ENCODE data around the gene ATXN7L3.

ATXN7L3 gene

DNA sequence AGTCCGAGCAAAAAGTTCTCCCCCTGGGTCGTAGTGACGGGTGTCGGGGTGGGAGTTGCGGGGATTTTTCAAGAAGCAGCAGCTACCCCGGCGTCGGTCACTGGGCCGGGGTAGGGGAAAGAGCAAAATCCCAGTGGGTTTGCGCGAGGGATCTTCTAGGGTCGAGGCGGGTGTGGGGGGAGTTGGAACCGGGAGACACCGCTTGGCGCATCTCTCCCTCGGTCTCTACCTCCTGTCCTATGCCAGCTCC lies 22.1 kb upstream of the ATXN7L3 start:
- Histone ChIP-seq H3K9me2 (replicated peaks; ENCODE audit: insufficient read depth, low read length) (no peaks in the 10 kb centered on the region), H3K9ac (ENCODE audit: low read length) (peak overlapping the region; percentile 93), H3K79me2 (ENCODE audit: insufficient read depth, low read length) (peaks cover 21% of the 10 kb centered on the region)

GRCh38 chr17:44221084-44221861 lies 21.6 kb upstream of the ATXN7L3 start:
- Histone ChIP-seq H3K4me2 (ENCODE audit: low read depth, low read length, poor library complexity, severe bottlenecking) (peak overlapping the region; percentile 83), H3F3A (ENCODE audit: insufficient read depth) (peaks cover 19% of the 10 kb centered on the region), H3K4me3 (ENCODE audit: insufficient read depth, low read length, poor library complexity, severe bottlenecking) (peak overlapping the region; percentile 66), H3K27me3 (ENCODE audit: low read length) (no peaks in the 10 kb centered on the region), H2AFZ (ENCODE audit: low read depth, low read length, severe bottlenecking) (peak overlapping the region; percentile 23), H3K9me2 (replicated peaks; ENCODE audit: insufficient read depth, low read length) (no peaks in the 10 kb centered on the region), H3K36me3 (ENCODE audit: low read length) (no peaks in the 10 kb centered on the region), H3K9me3 (ENCODE audit: insufficient read depth, low read length) (no peaks in the 10 kb centered on the region), H3K27ac (ENCODE audit: low read depth, low read length) (peak overlapping the region; percentile 95), H3K9ac (ENCODE audit: low read length) (peak overlapping the region; percentile 93), H3K79me2 (ENCODE audit: insufficient read depth, low read length) (peaks cover 25% of the 10 kb centered on the region), H4K20me1 (ENCODE audit: low read depth, low read length) (no peaks in the 10 kb centered on the region)
- no peak for TF ChIP-seq EZH2phosphoT487 (conservative IDR thresholded peaks at IDR 0.05; ENCODE audit: low read length)

More for the DNA sequence above, 22.1 kb upstream of the ATXN7L3 start:
- H3K36me3 ChIP-seq (ENCODE audit: low read length), result no peaks in the 10 kb centered on the region
- TF ChIP-seq CTCF (IDR thresholded peaks at IDR 0.05; ENCODE audit: insufficient read depth, low read length, poor library complexity, severe bottlenecking) (no peak), EZH2phosphoT487 (conservative IDR thresholded peaks at IDR 0.05; ENCODE audit: low read length) (no peak)
- H2AFZ ChIP-seq (ENCODE audit: low read depth, low read length, severe bottlenecking), result peak overlapping the region; percentile 23
- H3K27ac ChIP-seq (ENCODE audit: low read depth, low read length), result no peak overlapping the region
- no peaks in the 10 kb centered on the region for H3K9me3 ChIP-seq (ENCODE audit: insufficient read depth, low read length)
- no peaks in the 10 kb centered on the region for H3K27me3 ChIP-seq (ENCODE audit: low read length)
- H3K4me3 ChIP-seq (ENCODE audit: insufficient read depth, low read length, poor library complexity, severe bottlenecking), result peak overlapping the region; percentile 66
- peaks cover 15% of the 10 kb centered on the region for H3F3A ChIP-seq (ENCODE audit: insufficient read depth)
- H4K20me1 ChIP-seq (ENCODE audit: low read depth, low read length), result no peaks in the 10 kb centered on the region
- peak overlapping the region; percentile 83 for H3K4me2 ChIP-seq (ENCODE audit: low read depth, low read length, poor library complexity, severe bottlenecking)

DNA sequence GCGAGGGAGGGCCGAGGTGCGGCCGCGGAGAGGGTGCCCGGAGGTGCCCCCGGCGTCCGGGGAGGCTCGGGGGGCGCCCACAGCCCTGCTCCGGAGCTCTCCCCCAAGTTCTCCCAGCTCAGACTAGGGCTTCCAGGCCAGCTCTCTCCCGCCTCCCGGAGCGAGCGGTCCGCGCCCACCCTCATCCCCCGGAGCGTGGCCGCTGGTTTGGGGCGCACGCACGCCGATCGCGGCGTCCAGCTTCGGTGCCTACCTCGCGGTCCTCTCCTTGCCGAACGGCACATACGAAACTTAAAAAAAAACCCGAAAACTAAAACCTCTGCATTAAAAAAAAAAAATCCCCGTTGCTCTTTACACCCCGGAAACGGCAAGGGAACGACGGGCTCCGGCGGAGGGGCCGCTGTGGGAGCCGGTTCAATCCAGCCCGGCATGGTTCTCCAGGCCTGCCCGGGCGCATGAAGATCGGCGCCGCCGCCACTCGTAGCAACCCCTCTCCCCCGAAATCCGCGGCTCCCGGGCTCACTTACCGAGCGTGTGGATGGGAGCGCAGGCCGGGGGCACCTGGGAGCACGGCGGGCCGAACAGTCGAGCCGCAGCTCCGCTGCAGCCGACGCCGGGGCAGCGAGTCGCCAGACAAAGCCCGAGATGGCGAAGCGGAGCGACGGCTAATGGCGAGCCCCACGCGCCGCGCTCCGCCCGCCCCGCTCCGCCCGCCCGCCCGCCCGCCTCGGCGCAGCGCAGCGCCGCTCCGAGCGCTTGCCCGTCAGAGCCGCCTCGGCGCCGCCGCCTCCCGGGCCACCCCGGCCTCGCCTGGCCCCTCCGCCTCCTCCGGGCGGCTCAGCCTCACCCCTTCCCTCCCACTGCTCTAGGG lies 20.8 kb upstream of the ATXN7L3 start:
- Histone ChIP-seq H3K79me2 (ENCODE audit: insufficient read depth, low read length) (peaks cover 30% of the 10 kb centered on the region), H3K4me2 (ENCODE audit: low read depth, low read length, poor library complexity, severe bottlenecking) (peak overlapping the region; percentile 83), H4K20me1 (ENCODE audit: low read depth, low read length) (no peaks in the 10 kb centered on the region), H3K9me3 (ENCODE audit: insufficient read depth, low read length) (no peaks in the 10 kb centered on the region), H3K36me3 (ENCODE audit: low read length) (peaks cover 7% of the 10 kb centered on the region), H3K9me2 (replicated peaks; ENCODE audit: insufficient read depth, low read length) (no peaks in the 10 kb centered on the region), H3K9ac (ENCODE audit: low read length) (peak overlapping the region; percentile 93), H2AFZ (ENCODE audit: low read depth, low read length, severe bottlenecking) (no peak overlapping the region), H3K4me3 (ENCODE audit: insufficient read depth, low read length, poor library complexity, severe bottlenecking) (peak overlapping the region; percentile 66), H3F3A (ENCODE audit: insufficient read depth) (peaks cover 19% of the 10 kb centered on the region), H3K27ac (ENCODE audit: low read depth, low read length) (peak overlapping the region; percentile 95), H3K27me3 (ENCODE audit: low read length) (no peaks in the 10 kb centered on the region)
- no peak for TF ChIP-seq CTCF (IDR thresholded peaks at IDR 0.05; ENCODE audit: insufficient read depth, low read length, poor library complexity, severe bottlenecking)
- TF ChIP-seq EZH2phosphoT487 (conservative IDR thresholded peaks at IDR 0.05; ENCODE audit: low read length), result no peak
